ENCODE measurements around the gene KCNC3. TPM values are rescaled to one million over a fixed set of nuclear protein-coding genes. Genes with fewer than 3 reads are reported as not detected.

Gene KCNC3
- 20.3 TPM in 2 replicates for total RNA-seq

DNA sequence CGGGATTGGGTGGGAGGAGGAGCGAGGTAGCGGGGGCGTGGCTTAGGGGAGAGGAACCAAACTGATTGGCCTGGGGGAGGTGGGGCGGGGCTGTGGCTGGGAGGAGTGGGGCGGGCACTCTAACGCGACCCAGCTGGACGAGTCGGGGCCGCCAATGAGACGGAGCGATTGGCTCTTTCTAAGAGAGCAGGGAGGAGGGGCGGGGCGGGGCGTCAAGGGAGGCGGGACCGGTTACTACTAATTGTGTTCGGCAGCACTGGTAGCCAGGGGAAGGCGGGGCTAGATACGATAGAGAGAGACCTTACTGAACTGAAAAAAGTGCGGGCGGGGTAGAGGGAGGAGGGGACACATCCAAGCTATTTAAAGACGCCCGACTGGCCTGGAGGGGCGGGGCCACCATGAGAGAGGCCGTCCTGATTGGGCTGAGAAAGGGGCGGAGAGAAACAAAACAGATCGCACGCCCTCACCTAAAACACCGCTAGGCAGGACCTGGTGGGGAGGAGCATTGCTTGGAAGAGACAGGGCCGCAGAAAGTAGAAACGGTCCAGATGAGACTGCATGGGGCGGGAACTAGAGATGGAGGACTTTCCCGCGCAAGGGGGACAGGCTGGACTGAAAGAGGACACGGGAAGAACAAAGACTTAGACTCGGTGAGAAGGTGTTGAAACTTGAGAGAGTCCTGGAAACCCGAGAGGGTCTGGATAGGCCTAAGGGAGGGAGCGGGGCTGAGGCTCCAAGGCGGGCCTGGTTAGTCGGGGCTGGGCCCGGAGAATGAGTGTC, at the start of gene KCNC3:
Gene KCNC3, minus strand, starts transcription at position 232 of the 780 bp plus-strand sequence. CDS start 295 bp downstream, outside the sequence.
- DNase-seq, result peak; percentile 98
- peaks cover 20% of the 10 kb centered on the region for H3K27me3 Mint-ChIP-seq
- intact Hi-C loops (cut with micrococcal nuclease), result loop anchor here (1.0 to 5.0 kb wide), 2 partner anchors 55 to 77 kb away; partner anchors contain the start of gene POLD1
- H3K27ac Mint-ChIP-seq, result peak within 1 kb of the TSS; percentile 92
- H3K4me3 Mint-ChIP-seq, result peak within 1 kb of the TSS; percentile 89
- H3K9me3 Mint-ChIP-seq, result no peaks in the 10 kb centered on the region
- peaks cover 73% of the 10 kb centered on the region for H3K4me1 Mint-ChIP-seq
- H3K36me3 Mint-ChIP-seq (ENCODE audit: low read depth), result peaks cover 19% of the 10 kb centered on the region

DNA sequence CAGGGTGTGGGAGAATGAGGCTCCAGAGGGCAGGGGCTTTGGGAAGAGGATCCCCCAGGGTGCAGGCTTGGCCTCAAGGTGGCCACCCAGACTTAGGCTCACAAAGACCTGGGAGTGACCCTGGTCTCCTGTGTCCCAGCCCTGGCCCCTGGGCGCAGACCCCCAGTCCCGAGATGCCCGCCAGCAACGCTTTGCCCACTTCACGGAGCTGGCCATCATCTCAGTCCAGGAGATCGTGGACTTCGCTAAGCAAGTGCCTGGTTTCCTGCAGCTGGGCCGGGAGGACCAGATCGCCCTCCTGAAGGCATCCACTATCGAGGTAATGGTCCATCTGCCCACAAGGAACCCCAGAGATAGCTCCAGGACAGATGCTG, 49.7 kb upstream of the KCNC3 start:
- Mint-ChIP-seq H3K4me3 (no peak overlapping the region), H3K36me3 (ENCODE audit: low read depth) (peaks cover 41% of the 10 kb centered on the region), H3K9me3 (no peaks in the 10 kb centered on the region), H3K27ac (no peak overlapping the region), H3K27me3 (no peaks in the 10 kb centered on the region), H3K4me1 (peaks cover 24% of the 10 kb centered on the region)
- DNase-seq, result peak; percentile 55
- intact Hi-C loops (cut with micrococcal nuclease), result no loop called here

DNA sequence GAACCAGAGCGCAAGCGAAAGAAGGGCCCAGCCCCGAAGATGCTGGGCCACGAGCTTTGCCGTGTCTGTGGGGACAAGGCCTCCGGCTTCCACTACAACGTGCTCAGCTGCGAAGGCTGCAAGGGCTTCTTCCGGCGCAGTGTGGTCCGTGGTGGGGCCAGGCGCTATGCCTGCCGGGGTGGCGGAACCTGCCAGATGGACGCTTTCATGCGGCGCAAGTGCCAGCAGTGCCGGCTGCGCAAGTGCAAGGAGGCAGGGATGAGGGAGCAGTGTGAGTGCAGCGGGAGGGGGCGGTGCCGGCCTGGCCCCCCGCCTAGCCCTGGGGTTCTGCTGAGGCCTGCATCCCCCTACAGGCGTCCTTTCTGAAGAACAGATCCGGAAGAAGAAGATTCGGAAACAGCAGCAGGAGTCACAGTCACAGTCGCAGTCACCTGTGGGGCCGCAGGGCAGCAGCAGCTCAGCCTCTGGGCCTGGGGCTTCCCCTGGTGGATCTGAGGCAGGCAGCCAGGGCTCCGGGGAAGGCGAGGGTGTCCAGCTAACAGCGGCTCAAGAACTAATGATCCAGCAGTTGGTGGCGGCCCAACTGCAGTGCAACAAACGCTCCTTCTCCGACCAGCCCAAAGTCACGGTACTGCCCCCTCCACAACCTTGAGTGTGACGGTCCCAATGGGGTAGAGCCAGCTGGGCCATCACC, 49.1 kb upstream of the KCNC3 start:
- DNase-seq, result peak; percentile 55
- Mint-ChIP-seq H3K9me3 (no peaks in the 10 kb centered on the region), H3K27me3 (no peaks in the 10 kb centered on the region), H3K4me1 (peaks cover 18% of the 10 kb centered on the region), H3K4me3 (peak overlapping the region; percentile 5), H3K27ac (no peak overlapping the region), H3K36me3 (ENCODE audit: low read depth) (peaks cover 40% of the 10 kb centered on the region)
- intact Hi-C loops (cut with micrococcal nuclease), result no loop called here

DNA sequence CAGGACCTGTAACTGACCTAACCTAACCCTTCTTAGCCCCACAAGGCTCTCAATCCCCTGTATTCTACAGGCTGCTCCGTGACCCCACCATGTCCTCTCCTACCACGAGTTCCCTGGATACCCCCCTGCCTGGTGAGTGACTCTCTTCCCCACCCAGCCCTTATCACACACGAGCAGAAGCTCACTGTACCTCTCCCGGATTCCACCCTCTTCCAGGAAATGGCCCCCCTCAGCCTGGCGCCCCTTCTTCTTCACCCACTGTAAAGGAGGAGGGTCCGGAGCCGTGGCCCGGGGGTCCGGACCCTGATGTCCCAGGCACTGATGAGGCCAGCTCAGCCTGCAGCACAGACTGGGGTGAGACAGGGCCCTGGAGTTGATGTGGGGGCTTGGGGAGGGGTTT, 48.3 kb upstream of the KCNC3 start:
- H3K27ac Mint-ChIP-seq, result peak overlapping the region; percentile 85
- H3K4me3 Mint-ChIP-seq, result peak overlapping the region; percentile 97
- DNase-seq, result peak; percentile 62
- intact Hi-C loops (cut with micrococcal nuclease), result no loop called here
- H3K36me3 Mint-ChIP-seq (ENCODE audit: low read depth), result peaks cover 40% of the 10 kb centered on the region
- no peaks in the 10 kb centered on the region for H3K9me3 Mint-ChIP-seq
- peaks cover 16% of the 10 kb centered on the region for H3K4me1 Mint-ChIP-seq
- H3K27me3 Mint-ChIP-seq, result no peaks in the 10 kb centered on the region

DNA sequence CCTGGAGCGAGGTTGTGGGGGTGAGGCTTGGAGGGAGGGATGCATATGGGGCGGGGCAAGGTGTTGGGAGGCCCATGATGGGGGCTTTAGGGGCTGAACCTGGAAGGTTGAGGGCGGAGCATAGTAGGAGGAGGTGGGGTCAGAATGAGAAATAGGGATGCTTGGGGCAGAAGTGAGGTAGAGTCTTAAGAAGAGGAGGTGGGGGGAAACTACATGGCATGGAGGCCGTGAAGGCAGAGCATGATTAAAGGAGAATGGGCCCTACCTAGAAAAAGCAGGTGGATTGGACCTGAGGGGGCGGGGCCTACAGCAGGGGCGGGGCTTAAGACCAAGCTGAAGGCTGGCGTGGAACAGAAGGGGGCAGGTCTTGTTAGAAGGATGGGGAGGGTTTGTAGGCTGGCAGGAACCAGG, 47.9 kb upstream of the KCNC3 start:
- H3K27ac Mint-ChIP-seq, result peak overlapping the region; percentile 85
- DNase-seq, result peak; percentile 84
- peaks cover 16% of the 10 kb centered on the region for H3K4me1 Mint-ChIP-seq
- H3K36me3 Mint-ChIP-seq (ENCODE audit: low read depth), result peaks cover 40% of the 10 kb centered on the region
- H3K9me3 Mint-ChIP-seq, result no peaks in the 10 kb centered on the region
- no peaks in the 10 kb centered on the region for H3K27me3 Mint-ChIP-seq
- H3K4me3 Mint-ChIP-seq, result peak overlapping the region; percentile 97
- intact Hi-C loops (cut with micrococcal nuclease), result no loop called here

DNA sequence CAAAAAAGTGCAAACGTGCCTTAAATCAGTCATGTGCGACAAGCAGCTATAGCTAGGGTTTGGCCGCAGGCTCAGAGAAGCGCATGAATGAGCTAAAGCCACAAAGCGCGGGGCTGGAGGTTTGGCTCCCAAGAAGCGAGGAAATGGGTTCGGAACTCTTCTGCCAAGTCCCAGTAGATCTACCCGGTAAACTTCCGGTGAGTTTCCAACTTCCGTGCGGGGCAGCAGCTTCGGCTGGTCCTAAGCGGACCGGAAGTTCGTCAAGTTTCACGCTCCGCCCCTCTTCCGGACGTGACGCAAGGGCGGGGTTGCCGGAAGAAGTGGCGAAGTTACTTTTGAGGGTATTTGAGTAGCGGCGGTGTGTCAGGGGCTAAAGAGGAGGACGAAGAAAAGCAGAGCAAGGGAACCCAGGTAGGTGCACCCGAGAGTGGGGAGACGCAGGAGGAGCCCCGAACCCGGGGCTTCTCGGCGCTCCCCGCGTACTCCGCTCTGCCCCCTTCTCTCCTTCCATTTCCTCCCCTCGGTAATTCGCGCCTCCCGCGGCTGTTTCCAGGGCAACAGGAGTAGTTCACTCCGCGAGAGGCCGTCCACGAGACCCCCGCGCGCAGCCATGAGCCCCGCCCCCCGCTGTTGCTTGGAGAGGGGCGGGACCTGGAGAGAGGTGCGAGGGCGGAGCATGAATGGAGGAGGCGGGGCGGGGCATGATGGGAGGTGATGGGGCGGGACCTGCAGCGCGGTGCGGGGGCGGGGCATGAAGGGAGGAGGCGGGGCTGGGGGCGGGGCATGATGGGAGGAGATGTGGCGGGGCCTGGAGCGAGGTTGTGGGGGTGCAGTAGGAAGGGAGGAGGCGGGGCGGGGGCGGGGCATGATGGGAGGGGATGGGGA, 47.2 kb upstream of the KCNC3 start, which contains the start of gene NR1H2:
Gene NR1H2, plus strand, starts transcription at position 292 of the 885 bp plus-strand sequence. CDS start 1,149 bp downstream, outside the sequence.
- Mint-ChIP-seq H3K4me1 (peaks cover 16% of the 10 kb centered on the region), H3K27ac (peak within 1 kb of the TSS; percentile 99), H3K36me3 (ENCODE audit: low read depth) (peaks cover 38% of the 10 kb centered on the region), H3K27me3 (no peaks in the 10 kb centered on the region), H3K9me3 (no peaks in the 10 kb centered on the region), H3K4me3 (peak within 1 kb of the TSS; percentile 97)
- intact Hi-C loops (cut with micrococcal nuclease), result loop anchor here (1.0 kb wide), 4 partner anchors 8 to 135 kb away; partner anchors contain the start of genes EMC10, GARIN5A, JOSD2 and POLD1
- DNase-seq, result peak; percentile 99

DNA sequence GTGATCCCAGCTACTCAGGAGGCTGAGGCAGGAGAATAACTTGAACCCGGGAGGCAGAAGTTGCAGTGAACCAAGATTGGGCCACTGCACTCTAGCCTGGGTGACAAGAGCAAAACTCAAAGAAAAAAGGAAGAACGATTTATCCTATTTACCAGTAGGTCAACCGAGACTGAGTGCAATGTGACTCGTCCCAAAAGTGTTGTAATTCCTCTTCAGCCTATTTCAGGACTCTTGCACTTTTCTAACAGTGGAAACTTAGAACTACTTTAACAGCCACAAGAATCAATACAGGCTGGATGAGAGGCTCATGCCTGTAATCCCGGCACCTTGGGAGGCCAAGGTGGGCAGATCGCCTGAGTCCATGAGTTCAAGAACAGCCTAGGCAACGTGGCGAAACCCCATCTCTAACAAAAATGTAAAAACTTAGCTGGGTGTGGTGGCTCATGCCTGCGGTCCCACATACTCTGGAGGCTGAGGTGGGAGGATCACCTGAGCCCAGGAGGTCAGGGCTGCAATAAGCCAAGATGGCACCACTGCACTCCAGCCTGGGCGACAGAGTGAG, 42.8 kb upstream of the KCNC3 start:
- H3K36me3 Mint-ChIP-seq (ENCODE audit: low read depth), result peaks cover 8% of the 10 kb centered on the region
- H3K27me3 Mint-ChIP-seq, result no peaks in the 10 kb centered on the region
- H3K4me3 Mint-ChIP-seq, result no peak overlapping the region
- H3K9me3 Mint-ChIP-seq, result no peaks in the 10 kb centered on the region
- no peak for DNase-seq
- intact Hi-C loops (cut with micrococcal nuclease), result no loop called here
- H3K4me1 Mint-ChIP-seq, result peaks cover 29% of the 10 kb centered on the region
- no peak overlapping the region for H3K27ac Mint-ChIP-seq

DNA sequence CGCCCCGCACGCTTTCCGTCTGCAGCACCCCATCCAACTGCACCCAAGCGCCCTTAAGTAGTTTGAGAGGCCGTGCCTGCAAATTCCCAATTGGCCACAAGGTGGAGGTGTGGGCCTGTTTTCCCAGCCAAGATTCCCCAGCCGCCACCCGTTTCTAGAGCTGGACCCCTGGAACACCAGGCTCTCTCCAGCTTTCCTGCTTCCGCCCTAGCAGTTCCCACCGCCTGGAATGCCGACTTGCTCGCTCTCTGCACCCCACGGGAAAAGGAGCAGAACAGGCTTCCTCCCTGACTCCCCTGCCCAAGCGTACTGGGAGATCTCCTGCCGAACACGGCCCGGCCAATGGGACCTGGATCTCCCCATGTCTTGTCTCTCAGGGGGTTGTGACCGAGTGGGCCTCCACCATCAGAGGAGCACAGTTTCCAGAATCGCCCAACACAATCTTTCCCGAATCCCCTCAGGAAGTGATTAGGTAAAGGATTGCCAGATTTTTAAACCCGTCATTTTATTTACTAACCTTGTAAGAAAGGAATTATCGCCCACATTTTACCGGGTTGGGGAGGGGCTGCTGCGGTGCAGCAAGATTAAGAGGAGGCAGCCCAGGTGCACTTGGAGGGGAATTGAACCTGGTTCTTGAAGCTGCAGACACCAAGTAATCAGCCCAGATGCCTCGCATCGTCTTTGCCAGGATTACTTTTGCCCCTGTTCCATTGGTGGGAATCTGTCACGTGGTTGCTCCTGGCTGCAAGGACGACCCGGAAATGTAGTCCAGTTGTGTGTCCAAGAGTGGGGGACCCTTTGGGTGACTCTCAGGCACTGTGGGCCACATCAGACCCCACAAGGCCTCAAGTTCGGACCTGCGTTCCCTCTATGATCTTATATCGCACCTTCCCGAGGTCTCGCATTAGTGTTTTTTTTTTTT, 39.7 kb upstream of the KCNC3 start:
- intact Hi-C loops (cut with micrococcal nuclease), result loop anchor here (1.0 to 10.0 kb wide), 3 partner anchors 45 to 356 kb away; partner anchors contain the start of gene CLEC11A
- peaks cover 35% of the 10 kb centered on the region for H3K4me1 Mint-ChIP-seq
- no peaks in the 10 kb centered on the region for H3K9me3 Mint-ChIP-seq
- peak overlapping the region; percentile 93 for H3K27ac Mint-ChIP-seq
- H3K27me3 Mint-ChIP-seq, result no peaks in the 10 kb centered on the region
- DNase-seq, result peak; percentile 94
- H3K36me3 Mint-ChIP-seq (ENCODE audit: low read depth), result peaks cover 8% of the 10 kb centered on the region
- peak overlapping the region; percentile 95 for H3K4me3 Mint-ChIP-seq

DNA sequence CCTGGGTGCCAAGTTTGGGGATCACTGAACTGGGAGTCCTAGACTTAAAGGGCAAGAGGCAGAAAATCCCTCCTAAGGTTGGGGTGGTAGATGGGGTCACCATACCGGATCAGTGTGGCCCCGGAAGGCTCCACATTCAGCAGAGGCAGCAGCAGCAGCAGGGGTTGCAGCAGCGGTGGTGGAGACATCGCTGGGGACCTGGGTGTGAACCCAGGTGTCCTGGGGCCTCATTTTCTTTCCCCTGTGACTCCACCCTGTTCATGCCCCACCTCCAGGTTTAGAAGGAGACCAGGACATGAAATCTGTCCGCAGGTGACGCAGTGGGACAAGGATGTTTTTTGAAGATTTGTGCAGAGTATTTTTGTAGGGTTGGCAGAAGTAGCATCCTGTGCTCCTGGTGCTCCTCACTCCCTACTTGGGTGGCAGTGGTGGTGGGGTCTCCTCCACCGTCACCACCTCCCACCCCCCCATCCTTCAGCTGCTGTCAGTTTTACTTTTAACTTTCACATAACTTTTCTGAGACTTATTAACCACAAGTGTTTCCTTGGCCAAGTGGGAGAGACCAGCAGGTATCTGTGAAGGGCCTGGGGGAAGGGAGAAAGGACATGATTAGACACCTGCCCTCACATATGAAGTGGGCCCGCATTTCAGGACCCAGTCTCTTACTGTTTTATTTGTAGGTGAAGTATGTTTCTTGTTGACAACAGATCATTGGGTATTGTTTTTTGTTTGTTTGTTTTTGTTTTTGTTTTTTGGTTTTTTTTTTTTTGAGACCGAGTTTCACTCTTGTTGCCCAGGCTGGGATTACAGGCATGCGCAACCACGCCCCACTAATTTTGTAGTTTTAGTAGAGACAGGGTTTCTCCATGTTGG, 36.5 kb upstream of the KCNC3 start, which contains the start of gene NAPSA:
Gene NAPSA, minus strand, starts transcription at position 206 of the 873 bp plus-strand sequence. Its CDS starts 18 bp downstream, at position 188.
- H3K27me3 Mint-ChIP-seq, result no peaks in the 10 kb centered on the region
- peak within 1 kb of the TSS; percentile 75 for H3K4me3 Mint-ChIP-seq
- DNase-seq, result peak; percentile 64
- H3K4me1 Mint-ChIP-seq, result peaks cover 62% of the 10 kb centered on the region
- H3K36me3 Mint-ChIP-seq (ENCODE audit: low read depth), result peaks cover 20% of the 10 kb centered on the region
- intact Hi-C loops (cut with micrococcal nuclease), result loop anchor here (10.0 kb wide), 1 partner anchor 359 kb away; the partner anchor contains the start of gene CLEC11A
- H3K9me3 Mint-ChIP-seq, result peaks cover 6% of the 10 kb centered on the region
- peak within 1 kb of the TSS; percentile 94 for H3K27ac Mint-ChIP-seq

DNA sequence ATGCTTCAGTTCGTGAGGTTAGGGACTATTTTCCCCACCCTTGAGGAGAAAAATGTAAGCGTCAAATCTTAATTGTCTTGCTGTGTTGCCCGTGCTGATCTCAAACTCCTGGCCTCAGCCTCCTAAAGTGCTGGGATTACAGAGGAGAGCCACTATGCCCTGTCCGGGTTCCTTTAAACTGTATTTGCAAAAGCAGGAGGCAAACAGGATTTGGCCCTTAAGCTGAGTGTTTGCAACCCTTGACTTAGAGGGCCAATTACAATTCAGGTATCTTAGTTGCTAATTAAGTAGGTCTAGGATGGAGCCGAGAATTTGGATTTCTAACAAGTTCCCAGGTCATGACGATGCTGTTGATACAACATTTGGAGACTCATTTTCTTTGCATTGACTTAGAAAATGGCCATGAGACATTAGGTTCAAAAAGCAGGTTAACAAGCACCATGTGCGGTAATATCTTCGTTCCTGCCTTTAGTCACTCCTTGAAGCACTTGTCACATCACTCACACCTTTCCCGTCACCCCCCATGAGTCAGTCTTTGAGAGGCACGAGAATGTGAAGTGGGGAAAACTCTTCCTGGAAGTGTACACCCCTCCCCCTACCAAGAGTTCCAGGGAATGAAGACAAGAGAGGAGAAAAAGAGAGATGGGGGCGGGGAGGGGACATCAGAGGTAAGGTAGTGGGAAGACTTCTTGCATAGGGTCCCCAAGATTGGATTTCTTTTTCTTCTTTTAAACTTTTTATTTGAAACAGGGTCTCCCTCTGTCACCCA, 33.7 kb upstream of the KCNC3 start:
- DNase-seq, result peak; percentile 73
- intact Hi-C loops (cut with micrococcal nuclease), result loop anchor here (10.0 kb wide), 1 partner anchor 362 kb away; the partner anchor contains the start of gene CLEC11A
- Mint-ChIP-seq H3K27ac (peak overlapping the region; percentile 96), H3K27me3 (no peaks in the 10 kb centered on the region), H3K4me3 (peak overlapping the region; percentile 72), H3K36me3 (ENCODE audit: low read depth) (peaks cover 32% of the 10 kb centered on the region), H3K9me3 (peaks cover 10% of the 10 kb centered on the region), H3K4me1 (peaks cover 73% of the 10 kb centered on the region)

DNA sequence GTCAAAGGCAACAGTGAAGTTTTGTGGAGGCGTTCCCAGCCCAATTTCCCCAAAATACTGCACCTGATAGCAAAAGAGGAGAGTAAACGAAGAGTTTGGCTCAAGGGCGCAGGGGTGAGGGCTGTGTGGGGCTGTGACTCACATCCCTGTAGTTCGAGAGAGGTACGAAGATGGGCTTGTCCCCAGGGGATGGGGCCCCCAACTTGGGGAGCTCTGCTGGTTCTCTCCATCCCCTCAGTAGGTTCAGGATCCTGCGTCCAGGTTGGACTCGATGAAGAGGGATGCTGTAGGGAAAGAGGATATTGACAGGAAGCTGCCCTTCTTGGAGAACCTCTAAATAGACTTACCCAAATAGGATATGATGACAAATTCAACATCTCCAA, 32.8 kb upstream of the KCNC3 start:
- H3K27ac Mint-ChIP-seq, result peak overlapping the region; percentile 96
- intact Hi-C loops (cut with micrococcal nuclease), result loop anchor here (10.0 kb wide), 1 partner anchor 363 kb away; the partner anchor contains the start of gene CLEC11A
- no peaks in the 10 kb centered on the region for H3K27me3 Mint-ChIP-seq
- H3K36me3 Mint-ChIP-seq (ENCODE audit: low read depth), result peaks cover 30% of the 10 kb centered on the region
- H3K4me3 Mint-ChIP-seq, result peak overlapping the region; percentile 72
- DNase-seq, result peak; percentile 59
- H3K4me1 Mint-ChIP-seq, result peaks cover 71% of the 10 kb centered on the region
- H3K9me3 Mint-ChIP-seq, result peaks cover 10% of the 10 kb centered on the region

Data from activated CD4-positive, alpha-beta T cell treated with anti-CD3 and anti-CD28 coated beads, Interleukin-2, amount 10 ng/mL, durations not matched to agents 24 days and 14 days (primary cell).